H1 (cell line): ENCODE measurements around the gene SSTR4. TPM values are rescaled to one million over a fixed set of nuclear protein-coding genes. Genes with fewer than 3 reads are reported as not detected.

Source experiments
- CTCF ChIA-PET: fragments of 300-600 bp; sonication (Branson Sonifier 250); formaldehyde crosslinking; loops from one replicate; lab custom pipeline; 2021; ENCODE audit not compliant: partially characterized antibody; lab: Charles Lee
- POLR2A ChIA-PET: fragments of 300-600 bp; sonication (Branson Sonifier 250); formaldehyde crosslinking; loops from one replicate; lab custom pipeline; 2021; ENCODE audit warnings: inconsistent platforms; ENCODE audit not compliant: partially characterized antibody; lab: Charles Lee
- DNase-seq, 2 experiments: peaks; one replicate each; pipeline versions ENCODE4 v3.0.0 to v3.0.0-alpha.2; 2010 to 2022; ENCODE audit warnings: low spot score in 2 of 2, low read depth in 1 of 2, mixed read lengths in 1 of 2
- FAIRE-seq: peaks from 2 replicates; lab custom pipeline; 2011; peaks lifted over from hg19 to GRCh38; lab: Jason Lieb, UNC
- H2AFZ ChIP-seq: 2 replicates; pipeline ENCODE4 v1.8.1; 2012; ENCODE audit warnings: low read length, inconsistent platforms
- H2AK5ac ChIP-seq: 2 replicates; pipeline ENCODE4 v1.6.1; 2013; ENCODE audit warnings: low read depth, low read length
- H2BK120ac ChIP-seq: replicated peaks from 2 replicates; pipeline ENCODE3; 2013; ENCODE audit warnings: low read depth, low read length, inconsistent platforms
- H2BK12ac ChIP-seq: 2 replicates; pipeline ENCODE4 v1.6.1; 2013; ENCODE audit warnings: low read depth, low read length
- H2BK15ac ChIP-seq: 2 replicates; pipeline ENCODE4 v1.6.1; 2013; ENCODE audit warnings: low read length
- H2BK20ac ChIP-seq: 2 replicates; pipeline ENCODE4 v1.6.1; 2013; ENCODE audit warnings: low read length
- H2BK5ac ChIP-seq: 2 replicates; pipeline ENCODE4 v1.6.1; 2013; ENCODE audit warnings: low read depth, low read length
- H3K14ac ChIP-seq: 2 replicates; pipeline ENCODE4 v1.6.1; 2013; ENCODE audit warnings: inconsistent platforms; ENCODE audit not compliant: insufficient read length
- H3K18ac ChIP-seq: 2 replicates; pipeline ENCODE4 v1.6.1; 2013; ENCODE audit warnings: low read length; ENCODE audit errors: extremely low read depth
- H3K23ac ChIP-seq: 2 replicates; pipeline ENCODE4 v1.6.1; 2013; ENCODE audit warnings: inconsistent platforms; ENCODE audit not compliant: insufficient read length
- H3K23me2 ChIP-seq: 2 replicates; pipeline ENCODE4 v1.6.1; 2013; ENCODE audit warnings: low read depth, low read length
- H3K27ac ChIP-seq: 2 replicates; pipeline ENCODE4 v1.6.1; 2011; ENCODE audit warnings: low read depth, low read length, inconsistent platforms
- H3K27me3 ChIP-seq, 4 experiments: replicated peaks in 1 of 4; 1 replicate in 1 of 4; 2 replicates in 3 of 4; pipeline versions ENCODE4 v1.6.1 to v1.8.1; 2011 to 2013; ENCODE audit warnings: low read length in 3 of 4, mild to moderate bottlenecking in 3 of 4, inconsistent platforms in 2 of 4, mixed read lengths in 2 of 4, moderate library complexity in 1 of 4; ENCODE audit not compliant: control insufficient read depth in 3 of 4, insufficient read depth in 3 of 4; ENCODE audit errors: extremely low read depth in 1 of 4
- H3K36me3 ChIP-seq, 4 experiments: 2 replicates each; pipeline versions ENCODE4 v1.6.1 to v1.8.1; 2011 to 2013; ENCODE audit warnings: mild to moderate bottlenecking in 4 of 4, low read length in 3 of 4, moderate library complexity in 2 of 4, control low read depth in 1 of 4, inconsistent platforms in 1 of 4; ENCODE audit not compliant: insufficient read depth in 4 of 4, control insufficient read depth in 2 of 4
- H3K4ac ChIP-seq: replicated peaks from 2 replicates; pipeline ENCODE3; 2013; ENCODE audit warnings: low read length, low read depth, mixed read lengths, inconsistent platforms; ENCODE audit not compliant: insufficient read length
- H3K4me1 ChIP-seq, 4 experiments: replicated peaks in 1 of 4; 1 replicate in 1 of 4; 2 replicates in 3 of 4; pipeline versions ENCODE4 v1.6.1 to v1.8.1; 2011 to 2013; ENCODE audit warnings: low read length in 3 of 4, inconsistent platforms in 2 of 4, mixed read lengths in 1 of 4; ENCODE audit not compliant: insufficient read depth in 4 of 4, control insufficient read depth in 3 of 4
- H3K4me2 ChIP-seq, 2 experiments: 2 replicates each; pipeline versions ENCODE4 v1.6.1 to v1.8.1; 2011 to 2013; ENCODE audit warnings: low read depth in 2 of 2, low read length in 2 of 2, control low read depth in 1 of 2, inconsistent platforms in 1 of 2, mild to moderate bottlenecking in 1 of 2; ENCODE audit not compliant: insufficient read depth in 1 of 2
- H3K4me3 ChIP-seq, 4 experiments: fragments of 200-600, 300-600 bp in 1 of 4; sonication (generic), shearing (Covaris generic), sonication (Bioruptor Twin) in 1 of 4; 2 replicates each; pipeline versions ENCODE4 v1.5.1 to v1.8.1; 2011 to 2016; ENCODE audit warnings: low read length in 4 of 4, low read depth in 3 of 4, control low read depth in 2 of 4, inconsistent platforms in 2 of 4, mild to moderate bottlenecking in 2 of 4, mixed read lengths in 1 of 4, moderate library complexity in 1 of 4; ENCODE audit not compliant: insufficient read depth in 2 of 4; ENCODE audit errors: extremely low read depth in 1 of 4
- H3K56ac ChIP-seq: replicated peaks from 2 replicates; pipeline ENCODE3; 2013; ENCODE audit warnings: low read depth, mild to moderate bottlenecking, mixed read lengths, low read length, inconsistent platforms; ENCODE audit not compliant: insufficient read length
- H3K79me1 ChIP-seq: 2 replicates; pipeline ENCODE4 v1.6.1; 2013; ENCODE audit warnings: low read depth, low read length, control low read depth
- H3K79me2 ChIP-seq, 2 experiments: 2 replicates each; pipeline versions ENCODE4 v1.6.1 to v1.8.1; 2012 to 2013; ENCODE audit warnings: low read length in 2 of 2, mild to moderate bottlenecking in 2 of 2, inconsistent platforms in 1 of 2; ENCODE audit not compliant: insufficient read depth in 2 of 2, control insufficient read depth in 1 of 2
- H3K9ac ChIP-seq, 4 experiments: replicated peaks in 1 of 4; 1 replicate in 1 of 4; 2 replicates in 3 of 4; pipeline versions ENCODE4 v1.6.1 to v1.8.1; 2011 to 2013; ENCODE audit warnings: low read depth in 3 of 4, low read length in 3 of 4, control low read depth in 2 of 4, mild to moderate bottlenecking in 2 of 4, moderate library complexity in 2 of 4, inconsistent platforms in 1 of 4; ENCODE audit errors: extremely low read depth in 1 of 4
- H3K9me3 ChIP-seq, 2 experiments: 2 replicates each; pipeline versions ENCODE4 v1.6.1 to v1.8.1; 2012 to 2013; ENCODE audit warnings: mild to moderate bottlenecking in 2 of 2, moderate library complexity in 2 of 2, control low read depth in 1 of 2, inconsistent platforms in 1 of 2, low read depth in 1 of 2, low read length in 1 of 2, mixed read lengths in 1 of 2; ENCODE audit not compliant: insufficient read depth in 2 of 2
- H4K20me1 ChIP-seq, 2 experiments: replicated peaks in 1 of 2; 2 replicates each; pipeline versions ENCODE3 to v1.8.1; 2011 to 2013; ENCODE audit warnings: inconsistent platforms in 2 of 2, low read length in 2 of 2, mild to moderate bottlenecking in 1 of 2; ENCODE audit not compliant: insufficient read depth in 2 of 2, control insufficient read depth in 1 of 2
- H4K5ac ChIP-seq: 2 replicates; pipeline ENCODE4 v1.6.1; 2013; ENCODE audit warnings: low read length, low read depth, mixed read lengths, inconsistent platforms; ENCODE audit not compliant: insufficient read length
- H4K8ac ChIP-seq: 2 replicates; pipeline ENCODE4 v1.8.0; 2013; ENCODE audit warnings: mild to moderate bottlenecking, moderate library complexity, low read length, inconsistent platforms; ENCODE audit not compliant: insufficient read depth; ENCODE audit errors: extremely low read depth
- H4K91ac ChIP-seq: replicated peaks from 2 replicates; pipeline ENCODE3; 2013; ENCODE audit warnings: low read length, mixed read lengths, inconsistent platforms; ENCODE audit not compliant: insufficient read length
- CTCF ChIP-seq, 3 experiments: IDR thresholded peaks; 1 replicate in 2 of 3; 2 replicates in 1 of 3; pipeline versions ENCODE4 v1.5.1 to v1.6.1; 2011; ENCODE audit warnings: low read length in 3 of 3, mild to moderate bottlenecking in 3 of 3, inconsistent platforms in 2 of 3, low read depth in 1 of 3, moderate library complexity in 1 of 3; ENCODE audit not compliant: insufficient read depth in 1 of 3; ENCODE audit errors: control extremely low read depth in 1 of 3
- HDAC6 ChIP-seq: IDR thresholded peaks from one replicate; pipeline ENCODE4 v1.7.1; 2012; ENCODE audit warnings: low read depth, mild to moderate bottlenecking, inconsistent platforms, low read length, moderate library complexity
- JUND ChIP-seq: IDR thresholded peaks from 2 replicates; pipeline ENCODE4 v1.6.1; 2011; ENCODE audit warnings: mild to moderate bottlenecking, improper control_type of control experiment, low read length
- USF2 ChIP-seq: IDR thresholded peaks from 2 replicates; pipeline ENCODE4 v1.6.1; 2011; ENCODE audit warnings: low read length, improper control_type of control experiment
- WGBS, 2 experiments: shearing (Covaris generic) in 1 of 2; methylation state at CpG; one replicate each; pipeline versions ENCODE4 v1.1.6 to v1.1.7; 2013 to 2015; ENCODE audit warnings: low lambda C conversion rate in 2 of 2, mixed read lengths in 2 of 2, inconsistent platforms in 1 of 2, low coverage in 1 of 2, missing lambda C conversion rate in 1 of 2; ENCODE audit not compliant: insufficient replicate concordance in 2 of 2, insufficient coverage in 1 of 2, insufficient read length in 1 of 2; ENCODE audit errors: extremely low coverage in 1 of 2, missing lambda C conversion rate in 1 of 2; 5-methylcytosine and 5-hydroxymethylcytosine counted together
- polyA plus RNA-seq, 7 experiments: library from polyadenylated mRNA; depleted of rRNA in 3 of 7; stranded (reverse) in 5 of 7; unstranded in 2 of 7; fragments of >200 nt in 5 of 7; fragments of 200-250 nt in 2 of 7; gene quantifications; 1 replicate in 5 of 7; 2 replicates in 1 of 7; 4 replicates in 1 of 7; pipeline versions ENCODE4 v1.2.1 to v1.2.3, GENCODE V29; 2011 to 2013; ENCODE audit warnings: missing spikeins in 2 of 7, mixed read lengths in 2 of 7
- total RNA-seq: library from RNA; stranded (reverse); fragmentation: NEBNext Ultra II Directional; extraction: Animal tissue kit (Norgen Biotek cat#: 25700); gene quantifications from 2 replicates; pipeline ENCODE4 v1.2.1, GENCODE V29; 2021

Gene SSTR4
- total and polyA plus RNA-seq, 2 of the 8 experiments (the other 6 are each of a cell fraction or from before 2014, with no cell fraction given): 0.05 TPM; not detected in 1

GRCh38 chr20:23079926-23080325 is 44.8 kb downstream of the SSTR4 start:
- H4K8ac ChIP-seq: no peak overlapping the region
- no peak overlapping the region for H2BK15ac ChIP-seq
- no peak overlapping the region for H2BK120ac ChIP-seq
- H3K9me3 ChIP-seq: no peaks in the 10 kb centered on the region
- H2BK20ac ChIP-seq: no peak overlapping the region
- H3K9ac ChIP-seq: no peak overlapping the region
- no peak overlapping the region for H3K27ac ChIP-seq
- H2AK5ac ChIP-seq: no peak overlapping the region
- no peak for FAIRE-seq
- H4K91ac ChIP-seq: no peak overlapping the region
- WGBS, 2 experiments: 91% methylated on average over 2 of the region's 2 CpGs; no CpG with 5 or more reads in 1 of the 2 experiments
- H3K14ac ChIP-seq: no peak overlapping the region
- peaks cover 0 to 7% (median 0%) of the 10 kb centered on the region in 4 experiments; a peak in 1 of 7 replicates for H3K4me1 ChIP-seq
- no peak overlapping the region for H4K5ac ChIP-seq
- H3K79me2 ChIP-seq: no peaks in the 10 kb centered on the region
- H3K4ac ChIP-seq: no peak overlapping the region
- H3K23me2 ChIP-seq: no peaks in the 10 kb centered on the region
- H2BK12ac ChIP-seq: no peak overlapping the region
- H3K23ac ChIP-seq: no peak overlapping the region
- DNase-seq: no peak
- TF ChIP-seq USF2 (no peak), HDAC6 (no peak), CTCF (IDR thresholded peaks at IDR 0.05; ENCODE audit: control extremely low read depth in 1 of 3, insufficient read depth in 1 of 3, low read depth in 1 of 3, low read length in 3 of 3) (no peak), JUND (no peak)
- H3K27me3 ChIP-seq: no peaks in the 10 kb centered on the region
- no peak overlapping the region for H3K4me3 ChIP-seq
- H2BK5ac ChIP-seq: no peak overlapping the region
- POLR2A ChIA-PET: no interaction called here
- no peaks in the 10 kb centered on the region for H4K20me1 ChIP-seq
- no peak overlapping the region for H3K4me2 ChIP-seq
- H3K79me1 ChIP-seq: no peaks in the 10 kb centered on the region
- H3K56ac ChIP-seq: no peak overlapping the region
- H3K18ac ChIP-seq: no peak overlapping the region
- H3K36me3 ChIP-seq: no peaks in the 10 kb centered on the region
- CTCF ChIA-PET: interaction anchor here (0.7 to 4.8 kb wide), 18 partner anchors 9 to 388 kb away, joined by 3 to 43 read pairs (median 4); partner anchors contain the start of gene THBD
- H2AFZ ChIP-seq: no peak overlapping the region
